Activated T-cell treated with anti-CD3 and anti-CD28 coated beads, Interleukin-2, amount 50 U/mL, for 4 hours (primary cell): Measurements from ENCODE around the gene GATA5. TPM values are rescaled to one million over a fixed set of nuclear protein-coding genes. Genes with fewer than 3 reads are reported as not detected.

Experiments used
- ATAC-seq, 2 donors: fragments of 200-7000 bp; cut with Tn5 transposase; one replicate each; pipeline ENCODE4 v1.10.0; 2021
- DNase-seq: peaks from one replicate; pipeline ENCODE4 v3.0.0-alpha.2; 2020
- H3K27me3 Mint-ChIP-seq: one replicate; pipeline ENCODE4 v1.8.0; 2021; ENCODE audit warnings: low read depth, mixed read lengths
- H3K36me3 Mint-ChIP-seq: one replicate; pipeline ENCODE4 v1.8.0; 2022; ENCODE audit warnings: mixed read lengths; ENCODE audit not compliant: insufficient read depth
- H3K4me1 Mint-ChIP-seq: one replicate; pipeline ENCODE4 v1.8.0; 2021; ENCODE audit warnings: low read depth, mixed read lengths
- H3K4me3 Mint-ChIP-seq: one replicate; pipeline ENCODE4 v1.8.0; 2021; ENCODE audit warnings: mild to moderate bottlenecking, moderate library complexity, mixed read lengths
- H3K9me3 Mint-ChIP-seq: one replicate; pipeline ENCODE4 v1.8.0; 2021; ENCODE audit warnings: mixed read lengths
- total RNA-seq, 3 donors: library from RNA; stranded (reverse); gene quantifications; one replicate each; pipeline ENCODE4 v1.2.1, GENCODE V29; 2021

The GATA5 gene
- total RNA-seq, 3 donors from 2014 or later = not detected

GRCh38 chr20:62476056-62476838 is 452 bp upstream of the GATA5 start:
- no peaks in the 10 kb centered on the region for H3K9me3 Mint-ChIP-seq
- no peaks in the 10 kb centered on the region for H3K36me3 Mint-ChIP-seq
- DNase-seq (no peak), ATAC-seq (peak in 1 of 2 donors; percentile 31)
- no peak overlapping the region for H3K4me3 Mint-ChIP-seq
- H3K27me3 Mint-ChIP-seq = peaks cover 61% of the 10 kb centered on the region
- peaks cover 5% of the 10 kb centered on the region for H3K4me1 Mint-ChIP-seq

DNA sequence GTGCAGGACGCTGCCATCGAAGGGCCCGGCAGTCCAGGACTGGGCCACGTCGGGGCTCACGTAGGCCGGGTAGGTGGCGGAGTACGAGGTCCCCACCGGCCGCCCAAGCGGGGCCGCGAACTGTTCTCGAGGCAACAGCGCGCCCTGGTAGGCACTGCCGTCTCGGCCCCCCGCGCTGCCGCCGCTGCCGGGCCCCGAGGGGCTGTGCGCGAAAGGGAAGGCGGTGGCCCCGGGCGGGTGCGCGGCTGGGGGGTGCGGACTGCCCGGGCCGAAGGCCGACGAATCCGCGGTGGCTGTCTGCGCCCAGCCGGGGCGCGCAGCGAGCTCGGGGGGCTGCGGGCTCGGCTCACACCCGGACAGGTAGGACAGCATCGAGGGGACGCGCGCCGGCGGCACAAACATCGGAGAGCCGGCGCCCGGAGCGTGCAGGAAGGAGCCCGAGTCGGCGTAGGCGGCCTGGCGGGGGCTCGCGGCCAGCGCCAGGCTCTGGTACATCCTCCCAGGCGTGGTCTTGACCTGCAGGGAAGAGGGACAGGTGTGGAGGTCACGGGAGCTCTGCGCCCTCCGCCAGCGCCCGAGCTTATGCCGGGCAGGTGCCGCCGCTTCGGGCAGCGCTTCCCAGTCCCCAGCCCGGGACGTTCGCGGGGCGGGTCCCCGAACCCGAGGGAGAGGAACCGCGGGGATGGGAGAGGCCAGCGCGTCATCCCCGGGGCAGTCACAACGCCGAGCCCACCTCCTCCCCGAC is 596 bp downstream of the GATA5 start:
- no peaks in the 10 kb centered on the region for H3K36me3 Mint-ChIP-seq
- peaks cover 5% of the 10 kb centered on the region for H3K4me1 Mint-ChIP-seq
- ATAC-seq = peak in 1 of 2 donors; percentile 10
- no peak overlapping the region for H3K4me3 Mint-ChIP-seq
- peaks cover 58% of the 10 kb centered on the region for H3K27me3 Mint-ChIP-seq
- no peaks in the 10 kb centered on the region for H3K9me3 Mint-ChIP-seq
- no peak for DNase-seq

DNA sequence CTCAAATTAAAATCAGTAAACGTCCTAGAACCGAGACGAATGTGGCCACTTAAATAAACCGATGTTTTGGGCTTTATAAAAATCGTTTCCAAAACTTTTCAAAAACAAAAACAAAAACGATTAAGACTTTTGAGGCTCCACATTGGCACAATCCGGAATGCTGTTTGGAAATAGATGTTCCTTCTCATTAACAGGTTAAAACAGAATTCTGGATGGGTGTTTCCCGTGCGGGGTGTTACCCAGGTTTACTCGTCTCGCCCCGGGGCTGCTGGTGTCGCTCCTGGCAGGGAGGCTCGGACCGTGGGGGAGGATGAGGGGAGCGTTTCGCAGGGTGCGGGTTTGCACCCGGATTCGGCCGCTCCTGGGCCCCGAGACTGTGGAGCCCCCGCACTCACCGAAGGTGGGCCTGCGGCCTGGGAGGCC is 1.2 kb downstream of the GATA5 start:
- DNase-seq = no peak
- ATAC-seq = no peak
- no peaks in the 10 kb centered on the region for H3K9me3 Mint-ChIP-seq
- H3K4me3 Mint-ChIP-seq = no peak overlapping the region
- peaks cover 5% of the 10 kb centered on the region for H3K4me1 Mint-ChIP-seq
- H3K36me3 Mint-ChIP-seq = no peaks in the 10 kb centered on the region
- H3K27me3 Mint-ChIP-seq = peaks cover 59% of the 10 kb centered on the region

- H3K36me3 Mint-ChIP-seq = no peaks in the 10 kb centered on the region
- peaks cover 58% of the 10 kb centered on the region for H3K27me3 Mint-ChIP-seq
- DNase-seq (no peak), ATAC-seq (no peak)
- H3K4me1 Mint-ChIP-seq = peaks cover 5% of the 10 kb centered on the region
- H3K9me3 Mint-ChIP-seq = no peaks in the 10 kb centered on the region
- no peak overlapping the region for H3K4me3 Mint-ChIP-seq
These were observed 1.8 kb downstream of the GATA5 start for GRCh38 chr20:62473717-62474603.

- Mint-ChIP-seq H3K36me3 (no peaks in the 10 kb centered on the region), H3K27me3 (peaks cover 49% of the 10 kb centered on the region), H3K9me3 (no peaks in the 10 kb centered on the region), H3K4me1 (peaks cover 5% of the 10 kb centered on the region), H3K4me3 (no peak overlapping the region)
- no peak for DNase-seq
- ATAC-seq = no peak
These were observed 2.7 kb downstream of the GATA5 start for GRCh38 chr20:62472941-62473585.

- no peaks in the 10 kb centered on the region for H3K36me3 Mint-ChIP-seq
- peaks cover 42% of the 10 kb centered on the region for H3K27me3 Mint-ChIP-seq
- no peaks in the 10 kb centered on the region for H3K9me3 Mint-ChIP-seq
- no peak overlapping the region for H3K4me3 Mint-ChIP-seq
- DNase-seq (no peak), ATAC-seq (no peak)
- H3K4me1 Mint-ChIP-seq = peaks cover 5% of the 10 kb centered on the region
These were observed 3.5 kb downstream of the GATA5 start for GRCh38 chr20:62472138-62472940.

GRCh38 chr20:62470459-62470858 is 5.3 kb downstream of the GATA5 start:
- no peak overlapping the region for H3K4me3 Mint-ChIP-seq
- ATAC-seq = no peak
- H3K9me3 Mint-ChIP-seq = no peaks in the 10 kb centered on the region
- H3K4me1 Mint-ChIP-seq = peaks cover 2% of the 10 kb centered on the region
- H3K36me3 Mint-ChIP-seq = no peaks in the 10 kb centered on the region
- DNase-seq = no peak
- H3K27me3 Mint-ChIP-seq = peaks cover 35% of the 10 kb centered on the region

- Mint-ChIP-seq H3K27me3 (peaks cover 35% of the 10 kb centered on the region), H3K4me1 (peaks cover 2% of the 10 kb centered on the region), H3K36me3 (no peaks in the 10 kb centered on the region), H3K4me3 (no peak overlapping the region), H3K9me3 (no peaks in the 10 kb centered on the region)
- no peak for ATAC-seq
- DNase-seq = no peak
These were observed 5.8 kb downstream of the GATA5 start for GRCh38 chr20:62470001-62470400.

- DNase-seq (no peak), ATAC-seq (no peak)
- Mint-ChIP-seq H3K4me1 (no peaks in the 10 kb centered on the region), H3K4me3 (no peak overlapping the region), H3K9me3 (no peaks in the 10 kb centered on the region), H3K27me3 (peaks cover 33% of the 10 kb centered on the region), H3K36me3 (no peaks in the 10 kb centered on the region)
These were observed 6.4 kb downstream of the GATA5 start for GRCh38 chr20:62469352-62469751.

DNA sequence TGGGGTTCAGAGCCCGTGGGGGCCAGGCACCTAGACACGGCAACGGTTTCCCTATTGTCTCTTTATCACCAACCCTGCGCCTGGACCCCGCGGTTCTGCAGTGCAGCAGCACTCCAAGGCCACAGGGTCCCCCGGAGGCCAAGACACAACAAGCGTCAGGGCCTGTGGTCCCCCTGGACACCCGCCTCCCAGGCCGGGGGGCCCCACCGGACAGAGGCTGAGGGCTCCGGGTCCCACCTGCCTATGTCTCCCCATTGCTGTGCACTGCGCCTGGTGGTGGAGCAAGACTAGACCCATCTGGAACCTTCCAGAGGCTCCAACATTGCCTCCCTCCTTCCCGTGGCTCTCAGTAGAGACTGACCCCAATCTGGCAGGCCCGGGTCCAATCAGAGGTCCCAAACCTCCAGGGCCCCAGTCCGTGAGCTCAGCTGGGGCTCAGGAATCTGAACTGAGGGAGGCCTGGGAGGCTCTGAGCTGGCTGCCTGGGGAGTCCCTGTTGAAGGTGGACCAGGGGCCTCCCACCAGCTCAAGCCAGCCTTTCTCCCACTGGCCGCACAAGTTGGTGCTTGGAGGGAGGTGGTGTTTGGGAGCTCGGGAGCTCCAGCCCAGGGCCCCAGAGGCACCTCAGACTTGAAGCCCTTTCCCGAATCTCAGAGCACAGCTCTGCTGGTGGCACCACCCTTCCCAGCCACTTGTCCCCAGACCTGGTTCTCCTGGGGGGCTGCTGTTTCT is 8.8 kb downstream of the GATA5 start:
- Mint-ChIP-seq H3K4me1 (no peaks in the 10 kb centered on the region), H3K9me3 (no peaks in the 10 kb centered on the region), H3K4me3 (no peak overlapping the region), H3K27me3 (peaks cover 16% of the 10 kb centered on the region), H3K36me3 (no peaks in the 10 kb centered on the region)
- ATAC-seq = peak in 1 of 2 donors; percentile 23
- no peak for DNase-seq

GRCh38 chr20:62466072-62466760 is 9.6 kb downstream of the GATA5 start:
- Mint-ChIP-seq H3K4me1 (no peaks in the 10 kb centered on the region), H3K4me3 (no peak overlapping the region), H3K9me3 (no peaks in the 10 kb centered on the region), H3K36me3 (no peaks in the 10 kb centered on the region), H3K27me3 (peaks cover 12% of the 10 kb centered on the region)
- DNase-seq = no peak
- no peak for ATAC-seq

- peaks cover 10% of the 10 kb centered on the region for H3K27me3 Mint-ChIP-seq
- no peaks in the 10 kb centered on the region for H3K9me3 Mint-ChIP-seq
- no peaks in the 10 kb centered on the region for H3K36me3 Mint-ChIP-seq
These were observed 10.8 kb downstream of the GATA5 start for GRCh38 chr20:62464990-62465389.

More at GRCh38 chr20:62464990-62465389, 10.8 kb downstream of the GATA5 start:
- Mint-ChIP-seq H3K4me3 (no peak overlapping the region), H3K4me1 (no peaks in the 10 kb centered on the region)
- DNase-seq (no peak), ATAC-seq (no peak)
